Astrocyte of the spinal cord (primary cell): ENCODE measurements around the gene TBC1D22A.

Source experiments
- DNase-seq: peaks from one replicate; pipeline ENCODE4 v3.0.0; 2011; ENCODE audit warnings: low read depth, low spot score
- H3K4me3 ChIP-seq: 2 replicates; pipeline ENCODE4 v1.5.1; 2011; ENCODE audit warnings: low read depth, mild to moderate bottlenecking, low read length, moderate library complexity
- CTCF ChIP-seq: IDR thresholded peaks from 2 replicates; pipeline ENCODE4 v1.5.1; 2012; ENCODE audit warnings: low read depth, mild to moderate bottlenecking, low read length, inconsistent platforms
- in situ Hi-C: cut with HindIII; loops from 2 replicates; pipeline ENCODE4 v1.10.0; 2017; ENCODE audit warnings: low sequenced_read_pairs

The TBC1D22A gene

GRCh38 chr22:46741974-46742519, 20.4 kb upstream of the TBC1D22A start:
- no peak overlapping the region for H3K4me3 ChIP-seq

GRCh38 chr22:46742576-46743221, 19.8 kb upstream of the TBC1D22A start:
- no peak for TF ChIP-seq CTCF
- in situ Hi-C loops = no loop called here
- no peak overlapping the region for H3K4me3 ChIP-seq
- DNase-seq = no peak

More at GRCh38 chr22:46741974-46742519, 20.4 kb upstream of the TBC1D22A start:
- no peak for TF ChIP-seq CTCF
- in situ Hi-C loops = no loop called here
- DNase-seq = no peak

- no peak overlapping the region for H3K4me3 ChIP-seq
- TF ChIP-seq CTCF = no peak
- in situ Hi-C loops = no loop called here
- no peak for DNase-seq
These were observed 17.9 kb upstream of the TBC1D22A start for GRCh38 chr22:46744581-46744980.

GRCh38 chr22:46746192-46746591, 16.3 kb upstream of the TBC1D22A start:
- TF ChIP-seq CTCF = no peak
- no peak overlapping the region for H3K4me3 ChIP-seq
- in situ Hi-C loops = no loop called here
- no peak for DNase-seq

DNA sequence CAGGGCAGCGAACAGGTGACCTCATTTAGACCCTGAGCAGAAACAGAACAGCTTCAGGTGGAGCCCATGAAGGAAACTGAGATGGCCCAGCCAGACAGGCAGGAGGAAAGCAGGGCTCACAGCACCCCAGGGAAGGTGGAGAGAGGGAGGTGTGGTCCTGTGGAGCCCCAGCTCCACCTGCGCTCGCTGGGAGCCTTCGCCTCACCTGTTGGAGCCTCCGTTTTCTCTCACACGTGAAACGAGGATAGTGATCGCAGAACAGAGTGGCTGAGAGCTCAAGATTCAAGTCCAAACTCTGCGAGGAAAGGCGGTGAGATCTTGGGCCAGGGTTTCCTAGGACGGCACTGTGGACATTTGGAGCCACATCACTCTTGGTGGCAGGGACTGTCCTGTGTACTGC, 15.8 kb upstream of the TBC1D22A start:
- no peak for TF ChIP-seq CTCF
- in situ Hi-C loops = no loop called here
- H3K4me3 ChIP-seq = no peak overlapping the region
- DNase-seq = no peak

- no peak for TF ChIP-seq CTCF
- in situ Hi-C loops = no loop called here
- DNase-seq = no peak
- no peak overlapping the region for H3K4me3 ChIP-seq
These were observed 14.8 kb upstream of the TBC1D22A start for GRCh38 chr22:46747646-46748045.
